ENCODE data around the gene KLHL40. TPM values are rescaled to one million over a fixed set of nuclear protein-coding genes. Genes with fewer than 3 reads are reported as not detected.
A peak's percentile ranks its signal among the peaks of the same experiment; 100 is the strongest.

The KLHL40 gene
- total RNA-seq, 6 experiments from 2014 or later: not detected

DNA sequence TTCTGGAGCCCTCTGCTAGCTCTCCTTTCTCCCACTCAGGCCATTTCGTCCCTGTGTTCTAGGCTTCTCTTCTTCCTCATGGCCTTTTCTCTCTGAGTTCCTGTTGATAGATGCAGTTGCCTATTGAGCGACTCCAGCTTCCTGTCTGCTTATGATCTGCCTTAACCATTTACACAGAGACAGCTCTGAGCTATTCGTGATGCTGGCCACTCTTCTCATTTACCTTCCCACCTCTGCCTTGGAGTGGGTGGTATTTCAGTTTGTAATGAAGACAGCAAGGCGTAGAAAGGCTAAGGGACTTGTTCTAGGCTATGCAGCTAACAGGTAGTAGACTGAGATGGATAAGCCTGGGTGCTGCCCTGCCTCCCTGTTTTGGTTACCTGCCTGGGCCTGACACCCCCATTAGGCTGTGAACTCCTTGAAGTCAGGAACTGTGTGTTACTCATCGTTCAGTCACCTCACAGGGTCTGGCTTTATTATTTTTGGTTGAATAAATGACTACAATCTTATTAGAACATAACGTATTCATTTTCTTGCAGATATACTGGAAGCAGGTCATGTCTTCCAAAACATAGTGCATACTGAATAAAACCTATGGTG is 44.5 kb upstream of the KLHL40 start:
- peaks cover 23% of the 10 kb centered on the region for H3K36me3 Mint-ChIP-seq (ENCODE audit: low read depth)
- no peak overlapping the region for H3K27ac Mint-ChIP-seq
- H3K4me1 Mint-ChIP-seq (ENCODE audit: low read depth): peaks cover 4% of the 10 kb centered on the region; the same call in 1 of the 2 replicates
- no peak for DNase-seq
- no peaks in the 10 kb centered on the region; the same call in 1 of the 2 replicates for H3K27me3 Mint-ChIP-seq (ENCODE audit: insufficient read depth)
- TF ChIP-seq, protein P1, sequence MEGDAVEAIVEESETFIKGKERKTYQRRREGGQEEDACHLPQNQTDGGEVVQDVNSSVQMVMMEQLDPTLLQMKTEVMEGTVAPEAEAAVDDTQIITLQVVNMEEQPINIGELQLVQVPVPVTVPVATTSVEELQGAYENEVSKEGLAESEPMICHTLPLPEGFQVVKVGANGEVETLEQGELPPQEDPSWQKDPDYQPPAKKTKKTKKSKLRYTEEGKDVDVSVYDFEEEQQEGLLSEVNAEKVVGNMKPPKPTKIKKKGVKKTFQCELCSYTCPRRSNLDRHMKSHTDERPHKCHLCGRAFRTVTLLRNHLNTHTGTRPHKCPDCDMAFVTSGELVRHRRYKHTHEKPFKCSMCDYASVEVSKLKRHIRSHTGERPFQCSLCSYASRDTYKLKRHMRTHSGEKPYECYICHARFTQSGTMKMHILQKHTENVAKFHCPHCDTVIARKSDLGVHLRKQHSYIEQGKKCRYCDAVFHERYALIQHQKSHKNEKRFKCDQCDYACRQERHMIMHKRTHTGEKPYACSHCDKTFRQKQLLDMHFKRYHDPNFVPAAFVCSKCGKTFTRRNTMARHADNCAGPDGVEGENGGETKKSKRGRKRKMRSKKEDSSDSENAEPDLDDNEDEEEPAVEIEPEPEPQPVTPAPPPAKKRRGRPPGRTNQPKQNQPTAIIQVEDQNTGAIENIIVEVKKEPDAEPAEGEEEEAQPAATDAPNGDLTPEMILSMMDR (IDR thresholded peaks at IDR 0.05): no peak
- H3K9me3 Mint-ChIP-seq: no peaks in the 10 kb centered on the region
- H3K4me3 Mint-ChIP-seq: no peak overlapping the region

DNA sequence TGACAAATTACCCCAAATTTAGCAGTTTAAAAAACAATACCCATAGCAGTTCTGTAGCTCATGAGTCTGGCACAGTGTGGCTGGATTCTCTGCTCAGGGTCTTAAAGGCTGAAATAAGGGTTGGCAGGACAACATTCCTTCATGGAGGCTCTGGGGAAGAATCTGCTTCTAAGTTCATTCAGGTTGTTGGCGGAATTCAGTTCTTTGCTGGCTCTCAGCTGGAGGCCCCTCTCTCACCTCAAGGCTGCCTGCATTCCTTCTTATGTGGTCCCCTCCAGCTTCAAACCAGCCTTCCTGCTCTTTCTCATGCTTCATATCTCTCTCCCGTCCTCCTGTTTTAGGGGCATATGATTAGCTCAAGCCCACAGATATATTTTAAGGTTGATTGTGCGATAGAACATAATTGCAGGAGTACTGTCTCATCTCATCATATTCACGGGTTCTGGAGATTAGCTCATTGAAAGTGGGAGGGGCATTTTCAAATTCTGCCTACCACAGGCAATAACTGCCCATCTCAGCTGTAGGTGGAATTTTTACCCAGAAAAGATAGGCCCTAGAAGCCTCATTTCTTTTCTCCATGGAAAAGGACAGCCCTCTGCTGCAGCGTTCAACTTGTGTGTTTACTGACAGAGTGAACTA is 37.4 kb upstream of the KLHL40 start:
- Mint-ChIP-seq H3K27ac (no peak overlapping the region), H3K4me3 (no peak overlapping the region), H3K27me3 (ENCODE audit: insufficient read depth) (no peaks in the 10 kb centered on the region; the same call in 1 of the 2 replicates), H3K4me1 (ENCODE audit: low read depth) (peaks cover 56% of the 10 kb centered on the region), H3K36me3 (ENCODE audit: low read depth) (peaks cover 44% of the 10 kb centered on the region), H3K9me3 (no peaks in the 10 kb centered on the region)
- DNase-seq: no peak
- TF ChIP-seq, protein P1 (IDR thresholded peaks at IDR 0.05): no peak

DNA sequence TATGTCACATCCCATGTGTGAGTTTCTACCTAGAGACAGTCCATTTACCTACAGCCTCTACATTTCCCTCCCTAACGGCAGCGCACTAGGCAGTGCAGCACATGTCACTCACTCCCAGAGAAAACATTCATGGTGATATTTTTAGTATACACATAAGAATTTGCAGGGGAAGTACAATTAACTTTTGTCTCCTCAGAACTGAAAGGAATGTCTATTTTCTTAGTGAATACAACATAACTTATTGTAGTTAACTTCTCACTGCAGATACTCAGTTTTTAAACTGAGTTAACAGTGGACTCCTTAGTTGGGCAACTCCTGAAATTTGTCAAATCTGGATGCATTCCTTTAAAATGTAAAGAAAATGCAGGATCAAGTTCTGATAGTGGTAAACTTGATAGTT is 36.3 kb upstream of the KLHL40 start:
- Mint-ChIP-seq H3K4me1 (ENCODE audit: low read depth) (peaks cover 62% of the 10 kb centered on the region), H3K9me3 (no peaks in the 10 kb centered on the region), H3K27me3 (ENCODE audit: insufficient read depth) (no peaks in the 10 kb centered on the region; the same call in 1 of the 2 replicates), H3K36me3 (ENCODE audit: low read depth) (peaks cover 34% of the 10 kb centered on the region; the same call in 1 of the 2 replicates), H3K27ac (peak overlapping the region; percentile 51; the same call in 1 of the 2 replicates), H3K4me3 (no peak overlapping the region)
- TF ChIP-seq, protein P1 (IDR thresholded peaks at IDR 0.05): no peak
- no peak for DNase-seq

DNA sequence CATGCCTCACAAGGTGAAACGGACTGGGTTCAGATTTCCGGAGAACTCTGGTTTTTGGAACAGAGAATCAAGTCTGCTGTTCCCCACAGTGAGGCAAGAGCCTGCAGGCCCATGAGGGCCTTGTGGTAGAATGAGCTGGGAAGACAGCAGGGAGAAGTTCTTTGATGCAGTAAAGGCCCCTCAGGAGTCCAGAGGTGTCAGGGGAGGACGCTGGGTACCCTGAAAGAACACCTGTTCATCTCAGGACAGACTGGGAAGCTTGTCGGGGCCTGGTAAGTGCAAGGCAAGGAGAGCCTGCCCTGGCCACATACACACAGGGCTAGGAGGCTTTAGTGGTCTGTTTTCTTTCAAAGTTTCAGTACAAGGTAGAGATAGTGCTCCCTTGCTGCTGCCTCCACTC is 35.6 kb upstream of the KLHL40 start:
- peak overlapping the region; percentile 86 for H3K27ac Mint-ChIP-seq
- no peak overlapping the region for H3K4me3 Mint-ChIP-seq
- H3K4me1 Mint-ChIP-seq (ENCODE audit: low read depth): peaks cover 62% of the 10 kb centered on the region

DNA sequence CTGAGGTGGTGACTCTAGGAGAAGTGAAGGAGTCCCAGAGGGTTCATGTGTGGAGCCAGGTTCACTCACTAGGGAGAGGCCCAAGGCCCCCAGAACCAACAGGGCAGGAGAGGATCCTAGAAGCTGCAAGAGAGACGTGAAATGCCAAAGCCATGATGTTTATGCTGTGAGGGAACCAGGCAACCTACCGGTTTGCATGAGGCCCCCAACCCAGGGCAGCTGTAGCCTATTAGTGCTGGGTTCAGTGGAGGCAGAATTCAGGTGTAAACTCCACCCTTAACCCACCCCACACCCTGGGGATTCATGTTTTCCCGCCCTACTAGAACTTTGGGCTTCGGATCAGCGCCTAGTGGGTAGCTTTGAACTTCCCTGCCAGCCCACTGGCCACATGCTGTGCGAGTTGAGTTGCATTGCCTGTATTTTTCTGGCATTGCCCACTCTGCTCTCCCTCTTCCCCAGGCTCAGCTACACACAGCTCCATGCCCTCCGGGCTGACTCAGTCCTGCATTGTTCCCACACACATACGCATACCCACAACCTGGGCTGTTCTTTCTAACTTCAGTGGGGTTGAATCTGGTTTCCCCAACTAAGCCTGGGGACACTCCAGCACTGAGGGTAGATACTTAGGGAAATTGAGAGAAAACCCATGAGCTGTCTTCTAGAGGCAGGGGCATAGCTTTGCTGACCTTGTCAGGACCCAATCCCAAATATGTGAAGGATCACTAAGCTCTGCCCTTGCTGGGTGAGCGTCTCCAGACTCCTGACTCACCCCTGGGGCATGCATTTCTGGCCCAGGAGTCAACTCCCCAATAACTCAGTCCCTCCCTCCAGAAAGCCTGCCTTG is 33.9 kb upstream of the KLHL40 start:
- TF ChIP-seq, protein P1 (IDR thresholded peaks at IDR 0.05): no peak
- Mint-ChIP-seq H3K27ac (peak overlapping the region; percentile 86), H3K9me3 (no peaks in the 10 kb centered on the region), H3K4me1 (ENCODE audit: low read depth) (peaks cover 77% of the 10 kb centered on the region), H3K27me3 (ENCODE audit: insufficient read depth) (no peaks in the 10 kb centered on the region; the same call in 1 of the 2 replicates), H3K4me3 (peak overlapping the region; percentile 94), H3K36me3 (ENCODE audit: low read depth) (peaks cover 24% of the 10 kb centered on the region; the same call in 1 of the 2 replicates)
- peak; percentile 58 for DNase-seq

More for the DNA sequence above, 35.6 kb upstream of the KLHL40 start:
- H3K9me3 Mint-ChIP-seq: no peaks in the 10 kb centered on the region
- TF ChIP-seq, protein P1 (IDR thresholded peaks at IDR 0.05): no peak
- peaks cover 30% of the 10 kb centered on the region; the same call in 1 of the 2 replicates for H3K36me3 Mint-ChIP-seq (ENCODE audit: low read depth)
- no peak for DNase-seq
- H3K27me3 Mint-ChIP-seq (ENCODE audit: insufficient read depth): no peaks in the 10 kb centered on the region; the same call in 1 of the 2 replicates

All from HFFc6 (cell line).